ENCODE data around the gene FAM120B.

FAM120B gene

DNA sequence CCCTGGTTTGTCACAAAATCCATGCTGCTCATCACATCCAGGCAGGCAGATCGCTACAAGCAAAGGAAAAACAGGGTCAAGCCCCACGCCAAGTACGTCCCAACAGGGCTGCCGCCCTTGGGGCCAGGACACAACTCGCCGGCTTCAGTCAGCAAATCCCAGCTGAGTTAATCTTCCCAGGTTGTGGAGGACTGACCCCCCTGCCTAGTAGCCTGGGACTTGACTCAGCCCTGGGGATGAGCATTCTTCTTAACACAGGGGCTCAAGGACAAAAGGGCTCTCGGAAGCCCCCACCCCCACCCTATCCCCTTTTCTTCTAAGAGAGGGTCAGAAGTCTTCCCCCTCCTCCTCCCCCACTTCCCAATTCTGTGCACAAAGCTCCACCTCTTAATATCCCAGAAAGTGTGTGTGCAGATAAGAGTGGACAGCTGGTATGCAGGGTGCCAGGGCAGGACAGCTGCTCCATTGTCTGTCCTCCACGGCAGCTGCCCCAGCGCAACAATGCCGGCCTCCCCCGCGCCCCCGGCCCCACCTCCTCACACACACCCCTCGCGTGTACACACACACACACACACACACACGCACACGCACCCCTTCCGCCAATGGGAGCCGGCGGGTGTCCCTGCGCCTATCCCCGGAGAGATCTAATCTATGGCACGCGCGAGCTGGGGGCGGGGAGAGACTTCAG, 20.2 kb upstream of the FAM120B start:
- DNase-seq (ENCODE audit: low spot score) = no peak

- DNase-seq (ENCODE audit: low spot score) = no peak
These were observed 19.7 kb upstream of the FAM120B start for GRCh38 chr6:170286934-170287265.

- no peak for DNase-seq (ENCODE audit: low spot score)
These were observed 19.1 kb upstream of the FAM120B start for GRCh38 chr6:170287371-170287876.

GRCh38 chr6:170288091-170288631, 18.4 kb upstream of the FAM120B start:
- DNase-seq (ENCODE audit: low spot score) = no peak

DNA sequence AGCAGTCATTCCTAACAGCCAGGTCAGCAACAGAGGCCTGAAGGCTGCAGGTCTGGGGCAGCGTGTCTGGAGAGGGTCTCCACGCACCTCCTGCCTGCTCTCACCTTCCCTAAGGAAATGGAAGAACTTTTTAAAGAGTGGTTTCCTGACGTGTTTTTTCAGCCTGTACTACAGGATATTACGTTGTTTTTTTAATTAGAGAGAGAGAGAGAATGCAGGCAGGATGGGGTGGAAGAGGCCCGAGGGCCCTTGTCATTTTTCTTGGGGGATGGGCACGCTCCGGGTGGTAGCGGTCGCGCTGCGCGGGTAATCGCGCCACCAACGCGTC, 17.7 kb upstream of the FAM120B start:
- DNase-seq (ENCODE audit: low spot score) = no peak

DNA sequence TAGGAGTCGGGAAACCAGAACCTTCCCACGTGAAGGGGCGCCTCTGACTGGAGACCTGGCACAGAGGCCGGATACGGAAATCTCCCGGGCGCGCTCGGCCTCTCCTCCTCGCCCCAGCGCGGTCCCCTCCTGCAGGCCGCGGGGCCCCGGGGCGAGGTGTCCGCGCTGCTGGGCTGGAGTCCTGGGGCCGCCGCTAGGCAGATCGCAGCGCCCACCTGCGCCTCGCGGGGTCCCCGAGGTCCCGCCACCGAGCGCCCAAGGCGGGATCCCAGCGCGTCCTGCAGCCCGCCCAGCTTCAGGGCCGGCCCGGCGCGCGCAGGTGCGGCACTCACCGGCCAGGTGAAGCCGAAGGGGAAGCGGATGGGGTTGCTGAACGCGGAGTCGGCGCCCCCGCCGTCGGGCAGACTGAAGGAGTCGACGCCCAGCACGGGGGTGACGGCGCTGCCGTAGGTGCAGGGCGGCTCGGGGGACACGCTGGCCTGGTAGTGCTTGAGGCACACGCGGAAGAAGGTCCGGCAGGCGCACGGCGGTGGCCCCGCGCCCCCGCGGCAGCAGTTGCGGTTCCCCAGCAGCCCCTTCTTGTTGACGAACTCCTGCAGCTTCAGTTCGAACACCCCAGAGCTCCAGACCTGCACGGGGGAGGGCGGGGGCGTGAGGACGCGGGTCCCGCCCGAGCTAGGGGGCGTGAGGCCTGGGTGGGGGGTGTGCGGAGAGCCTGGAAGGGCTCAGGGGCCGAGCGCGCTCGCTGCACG, 17.2 kb upstream of the FAM120B start:
- no peak for DNase-seq (ENCODE audit: low spot score)

GRCh38 chr6:170289951-170290295, 16.6 kb upstream of the FAM120B start:
- DNase-seq (ENCODE audit: low spot score) = no peak

GRCh38 chr6:170290296-170291128, 16.0 kb upstream of the FAM120B start, which contains the start of gene DLL1:
Gene DLL1, minus strand, starts transcription at chr6:170291078. Its CDS starts 939 bp downstream, at chr6:170290139.
- DNase-seq (ENCODE audit: low spot score) = no peak

DNA sequence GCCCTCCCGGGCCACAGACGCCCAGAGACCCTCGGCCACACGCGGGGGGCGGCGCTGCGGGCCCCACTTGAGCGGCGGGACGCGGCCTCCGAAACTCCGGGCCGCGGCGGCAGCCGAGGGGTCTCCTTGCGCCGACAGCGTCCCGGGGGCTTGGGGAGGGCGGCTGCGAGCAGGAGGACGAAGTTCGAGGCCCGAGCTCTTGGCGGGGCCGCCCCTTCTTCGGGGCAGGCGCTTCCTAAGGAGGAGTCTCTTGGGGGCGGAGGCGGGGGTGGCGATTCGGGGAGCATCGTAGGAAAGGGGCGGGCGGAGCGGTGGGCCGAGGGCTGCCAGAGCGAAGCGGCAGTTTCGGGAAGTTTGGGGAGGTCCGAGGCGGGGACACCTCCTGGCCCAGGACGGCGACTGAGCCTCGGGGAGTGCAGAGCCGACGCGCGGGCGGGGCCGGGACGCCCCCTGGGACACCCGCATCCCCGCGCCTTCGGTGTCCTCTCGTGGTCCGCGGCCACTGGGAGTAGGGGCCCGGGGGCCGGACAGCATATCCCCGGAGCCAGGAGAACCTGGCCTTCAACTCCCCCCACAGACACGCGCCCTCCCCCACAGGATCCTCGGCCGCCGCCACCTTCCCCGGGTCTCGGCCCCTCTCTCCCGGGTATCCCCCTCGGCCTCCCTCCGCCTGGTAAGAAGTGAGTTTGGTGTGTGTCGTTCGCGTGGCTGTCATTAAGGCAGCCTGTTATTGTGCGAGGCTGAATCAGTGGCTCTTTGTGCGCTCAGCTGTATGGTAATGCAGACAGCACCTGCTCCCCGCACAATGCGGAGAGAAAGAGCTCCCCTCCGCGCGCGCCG, 15.1 kb upstream of the FAM120B start:
- DNase-seq (ENCODE audit: low spot score) = peak; percentile 67

DNA sequence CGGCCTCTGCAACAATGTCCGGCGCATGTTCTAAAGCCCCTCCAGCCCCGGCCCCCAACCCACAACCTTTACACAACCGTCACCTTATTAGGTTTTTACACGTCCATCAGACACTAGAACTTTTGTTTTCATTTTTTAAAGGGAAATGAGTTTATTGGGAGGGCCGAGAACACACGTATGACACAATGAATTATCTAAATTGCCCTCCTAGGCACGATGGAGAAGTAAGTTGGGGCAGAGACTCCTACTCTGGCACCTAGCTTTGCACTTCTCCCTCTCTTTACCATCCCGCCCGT, 14.5 kb upstream of the FAM120B start:
- DNase-seq (ENCODE audit: low spot score) = no peak

GRCh38 chr6:170292407-170293158, 14.0 kb upstream of the FAM120B start:
- DNase-seq (ENCODE audit: low spot score) = no peak

- DNase-seq (ENCODE audit: low spot score) = no peak
These were observed 13.0 kb upstream of the FAM120B start for GRCh38 chr6:170293341-170294231.

- DNase-seq (ENCODE audit: low spot score) = no peak
These were observed 12.2 kb upstream of the FAM120B start for GRCh38 chr6:170294298-170294730.

DNA sequence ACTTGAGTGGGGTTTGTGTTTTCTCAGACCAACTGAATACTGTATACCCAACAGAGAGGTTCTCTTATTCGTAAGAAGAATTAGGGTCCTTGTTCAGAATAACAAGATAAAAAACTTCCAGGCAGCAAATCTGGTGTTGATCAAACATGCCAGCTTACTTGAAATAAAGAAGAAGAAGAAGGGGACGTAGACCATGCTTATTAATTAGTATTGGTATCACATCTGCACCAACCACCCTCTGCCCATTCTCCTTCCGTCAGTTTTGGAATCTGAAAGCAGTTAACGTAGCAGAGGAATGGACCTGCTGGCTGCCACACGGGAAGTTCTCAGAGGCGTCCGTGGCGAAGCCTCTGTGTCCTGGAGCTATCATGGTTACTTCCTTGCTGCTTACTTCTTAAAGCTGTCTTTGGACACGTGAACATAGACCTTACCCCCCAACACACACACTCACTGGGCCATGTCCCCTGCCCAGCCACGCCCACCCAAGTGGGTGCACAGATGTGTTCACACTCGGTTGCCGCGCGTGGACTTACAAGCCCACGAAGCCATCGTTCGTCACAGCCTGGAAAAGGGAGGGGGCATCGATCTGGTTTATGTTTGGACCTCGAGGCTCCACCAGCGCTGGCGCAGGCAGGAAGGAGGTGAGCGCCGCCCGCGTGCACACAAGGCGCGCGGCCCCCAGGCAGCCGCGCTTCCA, 11.6 kb upstream of the FAM120B start:
- no peak for DNase-seq (ENCODE audit: low spot score)

GRCh38 chr6:170295510-170296422, 10.8 kb upstream of the FAM120B start:
- DNase-seq (ENCODE audit: low spot score) = peak; percentile 86

DNA sequence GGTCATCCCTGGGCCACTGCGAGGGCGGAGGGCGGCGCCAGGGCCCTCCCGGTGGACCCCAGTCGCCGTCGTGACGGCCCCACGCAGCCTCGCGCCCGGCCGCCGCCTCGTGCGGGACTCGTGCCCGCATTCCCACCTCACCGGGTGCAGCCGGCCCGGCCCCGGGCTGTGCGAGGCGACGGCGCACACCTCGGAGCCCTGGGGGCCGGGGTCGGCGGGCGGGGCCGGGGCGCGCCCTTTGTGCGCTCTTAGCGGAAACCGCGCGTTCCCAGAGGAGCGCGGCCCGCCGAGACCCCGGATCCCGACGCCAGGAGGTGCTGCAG, 10.2 kb upstream of the FAM120B start:
- no peak for DNase-seq (ENCODE audit: low spot score)

GRCh38 chr6:170296746-170297575, 9.6 kb upstream of the FAM120B start:
- no peak for DNase-seq (ENCODE audit: low spot score)

Measured in iPS-NIHi11 (cell line).